SU-DHL-6 (cell line): ENCODE data around the gene CCDC102A.
"Not testable (repeated sequence)": the region's sequence is repeated elsewhere in the genome, so short reads cannot be mapped to it uniquely, and the experiment has no call there.

ENCODE experiments used
- H2AFZ ChIP-seq: fragments of 200-600 bp; sonication (generic); 2 replicates; pipeline ENCODE4 v1.6.1; 2014; ENCODE audit warnings: low read depth, mild to moderate bottlenecking, moderate library complexity, mixed read lengths, antibody characterized with exemption, low read length; ENCODE audit not compliant: severe bottlenecking
- H3F3A ChIP-seq: fragments of 200-600 bp; shearing (Covaris generic); 2 replicates; pipeline ENCODE4 v1.6.0; 2016; ENCODE audit warnings: antibody characterized with exemption, mild to moderate bottlenecking; ENCODE audit not compliant: insufficient read depth
- H3K27ac ChIP-seq: fragments of 200-600 bp; sonication (generic); 2 replicates; pipeline ENCODE4 v1.5.1; 2016; ENCODE audit warnings: low read depth, mild to moderate bottlenecking, low read length, moderate library complexity, mixed read lengths
- H3K27me3 ChIP-seq: fragments of 200-600 bp; sonication (generic), shearing (Covaris generic); 2 replicates; pipeline ENCODE4 v1.6.0; 2014; ENCODE audit warnings: mild to moderate bottlenecking, low read length
- H3K36me3 ChIP-seq: fragments of 200-600 bp; sonication (generic); 2 replicates; pipeline ENCODE4 v1.6.1; 2014; ENCODE audit warnings: mild to moderate bottlenecking, low read length, mixed read lengths
- H3K4me2 ChIP-seq: fragments of 300-600, 200-600 bp; shearing (Covaris generic), sonication (generic); 2 replicates; pipeline ENCODE4 v1.6.0; 2014; ENCODE audit warnings: low read length, low read depth, mild to moderate bottlenecking; ENCODE audit not compliant: poor library complexity, severe bottlenecking
- H3K4me3 ChIP-seq: fragments of 200-600 bp; sonication (generic); 2 replicates; pipeline ENCODE4 v1.5.1; 2014; ENCODE audit warnings: antibody characterized with exemption, low read length, mild to moderate bottlenecking, mixed read lengths; ENCODE audit not compliant: insufficient read depth, poor library complexity, severe bottlenecking
- H3K79me2 ChIP-seq: fragments of 200-600 bp; sonication (generic); 2 replicates; pipeline ENCODE4 v1.6.1; 2014; ENCODE audit warnings: mild to moderate bottlenecking, low read length, moderate library complexity; ENCODE audit not compliant: insufficient read depth
- H3K9ac ChIP-seq: fragments of 200-600 bp; sonication (generic); 2 replicates; pipeline ENCODE4 v1.7.0; 2014; ENCODE audit warnings: mild to moderate bottlenecking, low read length
- H3K9me2 ChIP-seq: fragments of 200-600 bp; sonication (generic); replicated peaks from 2 replicates; pipeline ENCODE4 v1.6.1; 2014; ENCODE audit warnings: low read length; ENCODE audit not compliant: insufficient read depth
- H3K9me3 ChIP-seq: fragments of 200-600 bp; sonication (generic); 2 replicates; pipeline ENCODE4 v1.6.1; 2014; ENCODE audit warnings: low read length, mixed read lengths; ENCODE audit not compliant: insufficient read depth
- H4K20me1 ChIP-seq: fragments of 200-600 bp; sonication (generic); 2 replicates; pipeline ENCODE4 v1.6.1; 2014; ENCODE audit warnings: low read depth, mild to moderate bottlenecking, antibody characterized with exemption, low read length, moderate library complexity, mixed read lengths
- EZH2phosphoT487 ChIP-seq: fragments of 200-600 bp; sonication (generic), shearing (Covaris generic); conservative IDR thresholded peaks from 2 replicates; pipeline ENCODE4 v1.6.1; 2018; ENCODE audit warnings: mild to moderate bottlenecking, antibody characterized with exemption, low read length, moderate library complexity, mixed read lengths
- TF ChIP-seq, protein P1 (sequence below): fragments of 200-600 bp; sonication (generic); IDR thresholded peaks from one replicate; pipeline ENCODE4 v1.5.1; 2017; ENCODE audit warnings: antibody characterized with exemption, mild to moderate bottlenecking, low read length, moderate library complexity; ENCODE audit not compliant: insufficient read depth, poor library complexity, severe bottlenecking

Gene CCDC102A

DNA sequence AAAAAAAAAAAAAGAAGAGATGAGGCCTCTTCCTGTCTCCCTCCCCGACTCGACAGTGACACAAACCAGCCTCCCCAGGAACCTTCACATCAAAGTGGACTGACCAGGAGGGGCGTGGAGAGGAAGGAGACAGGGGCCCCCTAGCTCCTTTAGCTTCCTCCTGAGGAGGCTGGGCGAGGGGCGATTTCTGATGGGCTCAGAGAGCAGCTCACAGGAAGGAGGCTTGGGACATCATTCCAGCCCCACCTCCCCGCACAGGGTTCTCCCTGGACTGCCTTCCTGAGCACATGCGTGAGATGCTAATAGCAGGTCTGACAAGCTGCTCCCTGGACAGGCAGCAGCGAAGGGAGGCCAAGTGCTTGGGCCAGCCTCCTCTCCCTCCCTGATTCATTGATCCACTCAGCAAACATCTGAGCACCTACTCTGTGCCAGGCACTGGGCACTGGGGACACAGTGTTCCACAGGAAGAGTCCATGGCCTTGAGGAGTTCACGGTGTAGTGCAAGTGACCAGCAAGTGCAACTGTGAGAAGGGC, 35.7 kb downstream of the CCDC102A start:
- no peak overlapping the region for H3K27ac ChIP-seq
- no peaks in the 10 kb centered on the region for H3F3A ChIP-seq
- TF ChIP-seq, protein P1, sequence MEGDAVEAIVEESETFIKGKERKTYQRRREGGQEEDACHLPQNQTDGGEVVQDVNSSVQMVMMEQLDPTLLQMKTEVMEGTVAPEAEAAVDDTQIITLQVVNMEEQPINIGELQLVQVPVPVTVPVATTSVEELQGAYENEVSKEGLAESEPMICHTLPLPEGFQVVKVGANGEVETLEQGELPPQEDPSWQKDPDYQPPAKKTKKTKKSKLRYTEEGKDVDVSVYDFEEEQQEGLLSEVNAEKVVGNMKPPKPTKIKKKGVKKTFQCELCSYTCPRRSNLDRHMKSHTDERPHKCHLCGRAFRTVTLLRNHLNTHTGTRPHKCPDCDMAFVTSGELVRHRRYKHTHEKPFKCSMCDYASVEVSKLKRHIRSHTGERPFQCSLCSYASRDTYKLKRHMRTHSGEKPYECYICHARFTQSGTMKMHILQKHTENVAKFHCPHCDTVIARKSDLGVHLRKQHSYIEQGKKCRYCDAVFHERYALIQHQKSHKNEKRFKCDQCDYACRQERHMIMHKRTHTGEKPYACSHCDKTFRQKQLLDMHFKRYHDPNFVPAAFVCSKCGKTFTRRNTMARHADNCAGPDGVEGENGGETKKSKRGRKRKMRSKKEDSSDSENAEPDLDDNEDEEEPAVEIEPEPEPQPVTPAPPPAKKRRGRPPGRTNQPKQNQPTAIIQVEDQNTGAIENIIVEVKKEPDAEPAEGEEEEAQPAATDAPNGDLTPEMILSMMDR: no peak
- no peak for TF ChIP-seq EZH2phosphoT487
- H4K20me1 ChIP-seq: no peaks in the 10 kb centered on the region
- H3K4me2 ChIP-seq: no peak overlapping the region
- H3K36me3 ChIP-seq: no peaks in the 10 kb centered on the region
- no peak overlapping the region for H2AFZ ChIP-seq
- no peaks in the 10 kb centered on the region for H3K9me3 ChIP-seq
- no peaks in the 10 kb centered on the region for H3K79me2 ChIP-seq
- no peak overlapping the region for H3K9ac ChIP-seq
- no peak overlapping the region for H3K4me3 ChIP-seq
- H3K9me2 ChIP-seq: no peaks in the 10 kb centered on the region
- no peaks in the 10 kb centered on the region for H3K27me3 ChIP-seq

DNA sequence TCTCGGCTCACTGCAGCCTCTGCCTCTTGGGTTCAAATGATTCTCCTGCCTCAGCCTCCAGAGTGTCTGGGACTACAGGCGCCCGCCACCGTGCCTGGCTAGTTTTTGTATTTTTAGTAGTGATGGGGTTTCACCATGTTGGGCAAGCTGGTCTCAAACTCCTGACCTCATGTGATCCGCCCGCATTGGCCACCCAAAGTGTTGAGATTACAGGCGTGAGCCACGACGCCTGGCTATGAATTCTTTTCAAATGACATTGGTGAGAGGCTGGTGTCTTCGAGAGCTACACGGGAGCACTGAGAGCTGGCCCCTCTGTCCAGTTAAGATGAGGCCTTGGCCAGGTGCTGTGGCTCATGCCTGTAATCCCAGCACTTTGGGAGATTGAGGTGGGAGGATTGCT, 36.4 kb downstream of the CCDC102A start:
- H3K27ac ChIP-seq, H3K27me3 ChIP-seq, H3K9me2 ChIP-seq, H3K9ac ChIP-seq, H3K4me3 ChIP-seq, H3K4me2 ChIP-seq, H4K20me1 ChIP-seq, H3F3A ChIP-seq, H3K9me3 ChIP-seq, H3K36me3 ChIP-seq, H3K79me2 ChIP-seq, H2AFZ ChIP-seq: not testable (repeated sequence)

DNA sequence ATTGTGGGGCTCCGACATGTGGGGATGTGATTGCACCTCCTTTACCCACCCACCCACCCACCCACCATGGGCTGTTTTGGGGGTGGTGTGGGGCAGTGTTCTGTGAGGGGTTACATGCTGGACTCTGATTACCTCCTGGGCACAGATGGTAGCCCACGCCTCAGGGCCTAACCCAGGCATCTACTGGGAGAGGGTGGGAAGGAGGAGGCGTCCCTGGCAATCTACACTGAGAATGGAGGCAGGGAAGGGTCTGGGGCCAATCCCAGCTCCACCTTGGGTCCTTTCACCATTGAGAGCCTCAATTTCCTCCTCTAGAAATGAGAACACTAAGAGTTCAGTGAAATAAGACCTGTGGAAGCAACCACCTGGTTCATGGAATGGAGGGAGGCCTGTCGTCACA, 38.3 kb downstream of the CCDC102A start:
- Histone ChIP-seq H4K20me1 (no peaks in the 10 kb centered on the region), H3K27me3 (no peaks in the 10 kb centered on the region), H2AFZ (no peak overlapping the region), H3K9ac (no peak overlapping the region), H3K36me3 (no peaks in the 10 kb centered on the region), H3K9me2 (no peaks in the 10 kb centered on the region), H3K4me3 (no peak overlapping the region), H3K9me3 (no peaks in the 10 kb centered on the region), H3F3A (no peaks in the 10 kb centered on the region), H3K27ac (no peak overlapping the region), H3K4me2 (no peak overlapping the region), H3K79me2 (no peaks in the 10 kb centered on the region)
- no peak for TF ChIP-seq EZH2phosphoT487
- TF ChIP-seq, protein P1: no peak

DNA sequence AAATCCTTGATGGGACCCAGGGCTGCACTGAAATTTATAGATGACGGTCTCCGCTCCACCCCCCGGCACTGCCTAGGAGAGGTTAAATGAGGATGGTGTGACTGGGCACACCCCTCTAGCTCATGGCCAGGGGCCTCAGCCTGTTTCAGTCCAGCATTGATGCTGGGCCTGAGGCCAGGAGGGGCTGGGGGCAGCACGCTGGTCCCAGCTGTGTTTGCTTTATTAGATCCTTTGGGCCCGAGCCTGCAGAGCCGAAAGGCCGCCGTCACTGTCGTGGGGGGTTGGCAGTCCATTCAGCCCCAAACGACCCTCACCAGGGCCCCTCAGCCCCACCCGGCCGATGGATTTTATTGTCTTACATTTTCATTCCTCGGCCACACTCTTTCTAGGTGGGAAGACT, 39.2 kb downstream of the CCDC102A start:
- H3K4me2 ChIP-seq: no peak overlapping the region
- no peak overlapping the region for H3K9ac ChIP-seq
- TF ChIP-seq EZH2phosphoT487: no peak
- TF ChIP-seq, protein P1: no peak
- no peak overlapping the region for H2AFZ ChIP-seq
- H3F3A ChIP-seq: no peaks in the 10 kb centered on the region
- no peaks in the 10 kb centered on the region for H3K36me3 ChIP-seq
- H3K79me2 ChIP-seq: no peaks in the 10 kb centered on the region
- no peaks in the 10 kb centered on the region for H4K20me1 ChIP-seq
- H3K9me2 ChIP-seq: no peaks in the 10 kb centered on the region
- H3K27ac ChIP-seq: no peak overlapping the region
- H3K27me3 ChIP-seq: no peaks in the 10 kb centered on the region
- no peaks in the 10 kb centered on the region for H3K9me3 ChIP-seq
- no peak overlapping the region for H3K4me3 ChIP-seq
